K562 (cell line): ENCODE results near the gene SH2B2. TPM values are rescaled to one million over a fixed set of nuclear protein-coding genes. Genes with fewer than 3 reads are reported as not detected.
A peak's percentile ranks its signal among the peaks of the same experiment; 100 is the strongest.

ENCODE experiments used
- ATAC-seq: fragments of 200-7000 bp; cut with Tn5 transposase; 3 replicates; pipeline ENCODE4 v1.9.1; 2020; ENCODE audit warnings: moderate library complexity
- BruUV-seq: library from RNA; stranded (reverse); fragments of 400-500 nt; replicated peaks from 2 replicates; lab custom pipeline; 2021; lab: Mats Ljungman, UMichigan
- CTCF ChIA-PET: fragments of 300-600 bp; formaldehyde crosslinking; extraction: SDS; loops from one replicate; lab custom pipeline; 2021; ENCODE audit warnings: low intra/inter-chr PET ratio; lab: Yijun Ruan, JAX
- POLR2A ChIA-PET: fragments of 300-600, 350-650 bp; sonication (Branson Sonifier 250); formaldehyde crosslinking; extraction: SDS; loops from one replicate; lab custom pipeline; 2021; ENCODE audit warnings: antibody characterized with exemption, inconsistent platforms; lab: Yijun Ruan, JAX
- DNase-seq, 4 experiments: peaks; one replicate each; pipeline versions ENCODE4 v3.0.0 to v3.0.0-alpha.2; 2011 to 2018; ENCODE audit warnings: low spot score in 3 of 4, mixed read lengths in 3 of 4; ENCODE audit errors: extremely low read depth in 1 of 4
- FAIRE-seq: peaks from 2 replicates; lab custom pipeline; 2011; peaks lifted over from hg19 to GRCh38; lab: Jason Lieb, UNC
- H2AFZ ChIP-seq: 2 replicates; pipeline ENCODE4 v1.6.0; 2011; ENCODE audit warnings: low read depth, low read length, control low read depth, inconsistent platforms
- H3K27ac ChIP-seq: fragments of 200-600 bp; 3 replicates; pipeline ENCODE4 v1.8.0; 2011; ENCODE audit warnings: low read depth, mild to moderate bottlenecking, control low read depth, inconsistent platforms, low read length, moderate library complexity, mixed read lengths; ENCODE audit errors: extremely low read depth
- H3K27me3 ChIP-seq, 2 experiments: fragments of 300-600 bp in 1 of 2; 2 replicates in 1 of 2; 3 replicates in 1 of 2; pipeline versions ENCODE4 v1.6.0 to v1.8.0; 2011; ENCODE audit warnings: inconsistent platforms in 2 of 2, low read length in 2 of 2, mild to moderate bottlenecking in 1 of 2, mixed read lengths in 1 of 2, moderate library complexity in 1 of 2; ENCODE audit not compliant: control insufficient read depth in 2 of 2, insufficient read depth in 2 of 2
- H3K36me3 ChIP-seq: fragments of 300-600 bp; 3 replicates; pipeline ENCODE4 v1.8.0; 2011; ENCODE audit warnings: mild to moderate bottlenecking, low read length, inconsistent platforms; ENCODE audit not compliant: control insufficient read depth, insufficient read depth
- H3K4me1 ChIP-seq, 2 experiments: fragments of 200-600 bp in 1 of 2; replicated peaks in 1 of 2; 2 replicates in 1 of 2; 3 replicates in 1 of 2; pipeline versions ENCODE4 v1.5.1 to v1.8.0; 2011; ENCODE audit warnings: inconsistent platforms in 2 of 2, low read length in 2 of 2, mild to moderate bottlenecking in 1 of 2, mixed read lengths in 1 of 2, moderate library complexity in 1 of 2; ENCODE audit not compliant: control insufficient read depth in 2 of 2, insufficient read depth in 2 of 2
- H3K4me2 ChIP-seq: 2 replicates; pipeline ENCODE4 v1.6.1; 2011; ENCODE audit warnings: low read length, control low read depth, inconsistent platforms, mixed read lengths; ENCODE audit not compliant: insufficient read depth
- H3K4me3 ChIP-seq: fragments of 200-600 bp; sonication (generic), shearing (Covaris generic); 2 replicates; pipeline ENCODE4 v1.5.1; 2016; ENCODE audit warnings: control low read depth, inconsistent platforms
- H3K79me2 ChIP-seq: fragments of 200-600 bp; 3 replicates; pipeline ENCODE4 v1.8.0; 2011; ENCODE audit warnings: low read length, inconsistent platforms; ENCODE audit not compliant: control insufficient read depth, insufficient read depth
- H3K9ac ChIP-seq, 2 experiments: 2 replicates each; pipeline versions ENCODE4 v1.6.0 to v1.6.1; 2011; ENCODE audit warnings: low read depth in 2 of 2, low read length in 2 of 2, control low read depth in 1 of 2, inconsistent platforms in 1 of 2, mild to moderate bottlenecking in 1 of 2, mixed read lengths in 1 of 2; ENCODE audit not compliant: insufficient read depth in 1 of 2
- H3K9me1 ChIP-seq: one replicate; pipeline ENCODE4 v1.6.0; 2011; ENCODE audit warnings: inconsistent platforms, mild to moderate bottlenecking, low read length, moderate library complexity; ENCODE audit not compliant: control insufficient read depth, insufficient read depth
- H3K9me3 ChIP-seq: replicated peaks from 2 replicates; pipeline ENCODE4 v1.5.1; 2011; ENCODE audit warnings: low read depth, low read length, inconsistent platforms; ENCODE audit not compliant: control insufficient read depth, insufficient read depth
- H4K20me1 ChIP-seq: replicated peaks from 2 replicates; pipeline ENCODE4 v1.6.1; 2011; ENCODE audit warnings: low read length, inconsistent platforms, mixed read lengths; ENCODE audit not compliant: control insufficient read depth, insufficient read depth
- COPS2 ChIP-seq: fragments of 450-650 bp; conservative IDR thresholded peaks from 2 replicates; pipeline ENCODE4 v1.6.1; 2016; ENCODE audit warnings: mild to moderate bottlenecking, moderate library complexity
- RBM22 ChIP-seq: fragments of 200-400 bp; formaldehyde crosslinking; IDR thresholded peaks from 2 replicates; pipeline ENCODE4 v1.6.1; 2018; ENCODE audit warnings: low read length, low read depth; ENCODE audit not compliant: poor library complexity, severe bottlenecking
- WGBS: fragments of 100-300 bp; shearing (Covaris generic); methylation state at CpG from one replicate; pipeline ENCODE4 v1.1.6; 2016; ENCODE audit warnings: low coverage, mixed read lengths; ENCODE audit not compliant: insufficient coverage; ENCODE audit errors: missing lambda C conversion rate; 5-methylcytosine and 5-hydroxymethylcytosine counted together
- in situ Hi-C: fragments of 300-500 bp; cut with MboI; formaldehyde crosslinking; loops from 4 replicates; pipeline ENCODE4 v1.15.0; 2018; ENCODE audit warnings: inconsistent platforms, mixed read lengths
- intact Hi-C: fragments of 100-400 bp; cut with micrococcal nuclease; formaldehyde crosslinking; loops from 2 replicates; pipeline ENCODE4 v1.14.2; 2022
- polyA plus RNA-seq, 8 experiments: library from polyadenylated mRNA; depleted of rRNA in 4 of 8; stranded (reverse) in 5 of 8; unstranded in 3 of 8; fragments of >200 nt; fragmentation: Nextera tagmentation in 2 of 8; fragmentation: Illumina TruSeq in 1 of 8; extraction: Ambion mirVana in 2 of 8; extraction: Trizol in 1 of 8; gene quantifications; 2 replicates each; pipeline versions ENCODE4 v1.2.1 to v1.2.3, GENCODE V29; 2011 to 2014; ENCODE audit warnings: inconsistent platforms in 1 of 8, missing spikeins in 1 of 8
- total RNA-seq, 7 experiments: library from RNA; depleted of rRNA in 6 of 7; stranded (reverse); fragments of >200 nt in 6 of 7; fragmentation: Illumina TruSeq in 2 of 7; extraction: Trizol in 2 of 7; gene quantifications; 2 replicates each; pipeline versions ENCODE4 v1.2.1 to v1.2.3, GENCODE V29; 2011 to 2021; ENCODE audit warnings: low replicate concordance in 1 of 7
- TF ChIP-seq, protein P1 (sequence below), 2 experiments: fragments of 450-650 bp; conservative IDR thresholded peaks; 2 replicates each; pipeline ENCODE4 v1.6.1; 2017; ENCODE audit warnings: mild to moderate bottlenecking in 2 of 2, moderate library complexity in 2 of 2
- TF ChIP-seq, protein P2 (sequence below): sonication (generic); formaldehyde crosslinking; IDR thresholded peaks from 2 replicates; pipeline ENCODE4 v1.8.1; 2023; ENCODE audit warnings: mild to moderate bottlenecking, missing genetic modification reagents

SH2B2 gene
- total and polyA plus RNA-seq, 9 of the 15 experiments (the other 6 are each of a cell fraction or from before 2014, with no cell fraction given), result 0.03 to 0.89 (median 0.07) TPM; not detected in 4

DNA sequence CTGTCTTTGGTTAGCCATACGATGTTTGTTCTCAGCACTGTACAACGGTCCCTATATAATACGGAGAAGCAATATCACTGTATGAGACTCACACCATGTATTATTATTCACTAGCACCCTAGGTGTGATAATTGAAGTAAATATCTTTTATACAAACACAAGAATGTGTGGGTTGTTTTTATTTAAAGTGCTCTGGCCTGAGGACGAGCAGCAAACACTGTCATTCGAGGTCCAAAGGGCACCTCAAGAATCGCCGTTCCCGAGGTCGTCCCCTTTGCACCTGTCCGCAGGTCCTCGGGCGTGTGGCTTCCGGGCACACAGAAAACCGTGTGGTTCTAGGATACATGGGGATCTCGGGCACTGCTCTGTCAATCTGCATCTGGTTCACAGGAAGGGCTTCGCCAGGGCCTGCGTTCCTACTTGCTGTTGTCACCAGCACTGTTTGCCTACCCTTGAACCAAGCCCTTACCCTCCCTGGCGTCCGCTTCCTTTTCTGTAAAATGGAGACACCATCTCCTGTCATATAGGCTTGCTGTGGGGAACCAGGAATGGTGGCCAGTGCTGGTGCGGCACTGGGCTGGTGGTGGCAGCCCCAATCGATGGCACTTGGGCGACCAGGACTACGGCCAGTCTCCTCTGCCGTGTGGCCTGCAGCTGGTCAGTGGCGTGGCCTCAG, 28.5 kb upstream of the SH2B2 start:
- in situ Hi-C loops, result no loop called here
- Histone ChIP-seq H3K79me2 (no peaks in the 10 kb centered on the region), H3K4me2 (no peak overlapping the region), H2AFZ (no peak overlapping the region), H3K27ac (no peak overlapping the region), H3K27me3 (no peaks in the 10 kb centered on the region), H3K4me3 (no peak overlapping the region), H3K9me3 (no peaks in the 10 kb centered on the region), H3K9me1 (no peaks in the 10 kb centered on the region), H4K20me1 (no peaks in the 10 kb centered on the region), H3K4me1 (peaks cover 0 to 13% of the 10 kb centered on the region in 2 experiments; a peak in 2 of 5 replicates), H3K9ac (no peak overlapping the region), H3K36me3 (no peaks in the 10 kb centered on the region)
- intact Hi-C loops, result no loop called here
- POLR2A ChIA-PET, result no interaction called here
- no TSS peak for BruUV-seq
- FAIRE-seq (no peak), ATAC-seq (no peak), DNase-seq (no peak)
- TF ChIP-seq RBM22, result peak; percentile 67
- no peak for TF ChIP-seq COPS2
- CTCF ChIA-PET, result no interaction called here
- 71% methylated on average over 25 of the region's 25 CpGs for WGBS

DNA sequence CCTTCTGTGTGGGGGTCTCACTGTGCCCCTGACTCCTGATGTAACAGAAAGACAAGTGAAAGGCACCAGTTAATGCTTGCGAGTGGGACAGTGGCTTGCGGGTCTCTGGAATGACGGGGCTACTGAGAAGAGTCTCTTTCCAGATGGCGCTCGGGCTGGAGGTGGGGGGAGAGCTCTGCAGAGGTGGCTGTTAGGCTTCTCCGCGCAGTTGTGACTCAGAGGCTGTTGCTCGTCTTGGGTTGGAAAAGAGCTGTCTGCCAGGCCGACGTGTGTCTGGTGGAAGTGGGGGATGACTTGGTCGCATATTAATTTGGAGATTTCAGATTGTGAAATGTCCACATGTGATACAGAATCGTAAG, 27.9 kb upstream of the SH2B2 start:
- no peaks in the 10 kb centered on the region for H3K9me3 ChIP-seq
- BruUV-seq, result no TSS peak
- 0 out of 3 replicates have a peak, but pooled peaks have one; percentile 23 for ATAC-seq
- H3K9ac ChIP-seq, result no peak overlapping the region
- no peaks in the 10 kb centered on the region for H3K79me2 ChIP-seq
- H3K36me3 ChIP-seq, result no peaks in the 10 kb centered on the region
- POLR2A ChIA-PET, result no interaction called here
- H3K4me2 ChIP-seq, result no peak overlapping the region
- TF ChIP-seq, protein P1, sequence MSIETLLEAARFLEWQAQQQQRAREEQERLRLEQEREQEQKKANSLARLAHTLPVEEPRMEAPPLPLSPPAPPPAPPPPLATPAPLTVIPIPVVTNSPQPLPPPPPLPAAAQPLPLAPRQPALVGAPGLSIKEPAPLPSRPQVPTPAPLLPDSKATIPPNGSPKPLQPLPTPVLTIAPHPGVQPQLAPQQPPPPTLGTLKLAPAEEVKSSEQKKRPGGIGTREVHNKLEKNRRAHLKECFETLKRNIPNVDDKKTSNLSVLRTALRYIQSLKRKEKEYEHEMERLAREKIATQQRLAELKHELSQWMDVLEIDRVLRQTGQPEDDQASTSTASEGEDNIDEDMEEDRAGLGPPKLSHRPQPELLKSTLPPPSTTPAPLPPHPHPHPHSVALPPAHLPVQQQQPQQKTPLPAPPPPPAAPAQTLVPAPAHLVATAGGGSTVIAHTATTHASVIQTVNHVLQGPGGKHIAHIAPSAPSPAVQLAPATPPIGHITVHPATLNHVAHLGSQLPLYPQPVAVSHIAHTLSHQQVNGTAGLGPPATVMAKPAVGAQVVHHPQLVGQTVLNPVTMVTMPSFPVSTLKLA (conservative IDR thresholded peaks at IDR 0.05), result no peak
- TF ChIP-seq, protein P2, sequence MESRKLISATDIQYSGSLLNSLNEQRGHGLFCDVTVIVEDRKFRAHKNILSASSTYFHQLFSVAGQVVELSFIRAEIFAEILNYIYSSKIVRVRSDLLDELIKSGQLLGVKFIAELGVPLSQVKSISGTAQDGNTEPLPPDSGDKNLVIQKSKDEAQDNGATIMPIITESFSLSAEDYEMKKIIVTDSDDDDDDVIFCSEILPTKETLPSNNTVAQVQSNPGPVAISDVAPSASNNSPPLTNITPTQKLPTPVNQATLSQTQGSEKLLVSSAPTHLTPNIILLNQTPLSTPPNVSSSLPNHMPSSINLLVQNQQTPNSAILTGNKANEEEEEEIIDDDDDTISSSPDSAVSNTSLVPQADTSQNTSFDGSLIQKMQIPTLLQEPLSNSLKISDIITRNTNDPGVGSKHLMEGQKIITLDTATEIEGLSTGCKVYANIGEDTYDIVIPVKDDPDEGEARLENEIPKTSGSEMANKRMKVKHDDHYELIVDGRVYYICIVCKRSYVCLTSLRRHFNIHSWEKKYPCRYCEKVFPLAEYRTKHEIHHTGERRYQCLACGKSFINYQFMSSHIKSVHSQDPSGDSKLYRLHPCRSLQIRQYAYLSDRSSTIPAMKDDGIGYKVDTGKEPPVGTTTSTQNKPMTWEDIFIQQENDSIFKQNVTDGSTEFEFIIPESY (CRISPR knock-in tag), result peak; percentile 87
- H3K27me3 ChIP-seq, result no peaks in the 10 kb centered on the region
- peaks cover 0 to 12% of the 10 kb centered on the region in 2 experiments; a peak in 2 of 5 replicates for H3K4me1 ChIP-seq
- WGBS, result 40% methylated on average over 12 of the region's 12 CpGs
- in situ Hi-C loops, result no loop called here
- DNase-seq, result no peak
- intact Hi-C loops, result no loop called here
- no peaks in the 10 kb centered on the region for H4K20me1 ChIP-seq
- CTCF ChIA-PET, result no interaction called here
- no peak for FAIRE-seq
- no peak overlapping the region for H3K4me3 ChIP-seq
- no peak overlapping the region for H3K27ac ChIP-seq
- H3K9me1 ChIP-seq, result no peaks in the 10 kb centered on the region
- H2AFZ ChIP-seq, result no peak overlapping the region
